ENCODE data around the gene LRRC7.
"Not testable (repeated sequence)": the region's sequence is repeated elsewhere in the genome, so short reads cannot be mapped to it uniquely, and the experiment has no call there.

Gene LRRC7

DNA sequence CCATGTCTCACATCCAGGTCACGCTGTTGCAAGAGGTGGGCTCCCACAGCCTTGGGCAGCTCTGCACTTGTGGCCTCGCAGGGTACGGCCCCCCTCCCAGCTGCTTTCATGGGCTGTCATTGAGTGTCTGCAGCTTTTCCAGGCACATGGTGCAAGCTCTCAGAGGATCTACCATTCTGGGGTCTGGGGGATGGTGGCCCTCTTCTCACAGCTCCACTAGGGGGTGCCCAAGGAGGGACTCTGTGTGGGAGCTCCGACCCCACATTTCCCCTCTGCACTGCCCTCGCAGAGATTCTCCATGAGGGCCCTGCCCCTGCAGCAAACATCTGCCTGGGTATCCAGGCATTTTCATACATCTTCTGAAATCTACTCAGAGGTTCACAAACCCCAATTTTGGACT lies 219.4 kb downstream of the LRRC7 start:
- no peak for DNase-seq

DNA sequence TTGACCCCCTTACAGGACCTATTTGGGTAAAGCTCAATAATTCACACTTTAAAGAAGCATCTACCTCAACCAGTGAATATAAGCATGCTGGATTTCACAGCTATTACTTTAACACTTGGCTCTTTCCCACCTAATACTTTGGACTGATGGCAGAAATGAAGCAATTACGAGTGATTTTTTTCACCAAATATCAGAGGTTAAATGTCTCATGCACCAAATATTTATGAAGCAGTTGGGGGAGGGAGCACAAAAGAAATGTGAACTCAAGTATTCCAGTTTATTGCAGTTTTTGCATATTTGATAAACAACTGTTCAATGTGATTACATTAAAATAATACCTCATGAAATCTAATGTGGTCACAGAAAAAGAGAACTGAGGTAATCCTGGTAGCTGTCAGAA lies 223.6 kb downstream of the LRRC7 start:
- DNase-seq = no peak

DNA sequence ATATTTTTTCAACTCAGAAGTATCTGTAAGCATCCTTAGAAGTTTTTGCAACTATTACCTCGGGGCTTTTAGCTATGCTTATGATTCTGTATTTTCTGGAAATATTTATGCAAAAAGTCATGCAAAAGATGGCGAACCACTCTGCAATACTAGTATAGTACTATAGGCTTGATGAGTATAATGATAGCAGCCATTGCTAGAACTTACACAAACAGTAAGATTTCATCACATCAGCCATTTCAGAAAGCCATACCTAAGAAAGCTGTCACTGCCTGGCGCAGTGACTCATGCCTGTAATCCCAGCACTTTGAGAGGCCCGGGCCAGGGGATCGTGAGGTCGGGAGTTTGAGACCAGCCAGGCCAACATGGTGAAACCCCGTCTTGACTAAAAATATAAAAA lies 227.1 kb downstream of the LRRC7 start:
- no peak for DNase-seq

GRCh38 chr1:69814926-69815325 lies 247.2 kb downstream of the LRRC7 start:
- no peak for DNase-seq

- no peak for DNase-seq
These were observed 257.2 kb downstream of the LRRC7 start for GRCh38 chr1:69824932-69825331.

DNA sequence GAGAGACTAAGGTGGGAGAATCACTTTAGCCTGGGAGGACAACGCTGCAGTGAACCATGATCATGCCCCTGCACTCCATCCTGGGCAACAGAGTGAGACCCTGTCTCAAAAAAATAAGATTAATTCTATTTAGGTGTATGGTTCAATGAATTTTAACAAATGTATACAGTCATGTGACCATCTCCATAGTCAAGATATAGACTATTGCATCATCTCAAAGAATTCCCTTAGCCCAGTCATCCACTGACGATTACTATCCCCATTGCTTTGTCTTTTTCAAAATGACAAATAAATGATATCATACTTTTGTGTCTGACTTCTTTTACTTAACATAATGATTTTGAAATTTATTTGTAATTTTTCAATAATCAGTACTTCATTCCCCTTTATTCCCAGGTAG lies 260.0 kb downstream of the LRRC7 start:
- DNase-seq = no peak

DNA sequence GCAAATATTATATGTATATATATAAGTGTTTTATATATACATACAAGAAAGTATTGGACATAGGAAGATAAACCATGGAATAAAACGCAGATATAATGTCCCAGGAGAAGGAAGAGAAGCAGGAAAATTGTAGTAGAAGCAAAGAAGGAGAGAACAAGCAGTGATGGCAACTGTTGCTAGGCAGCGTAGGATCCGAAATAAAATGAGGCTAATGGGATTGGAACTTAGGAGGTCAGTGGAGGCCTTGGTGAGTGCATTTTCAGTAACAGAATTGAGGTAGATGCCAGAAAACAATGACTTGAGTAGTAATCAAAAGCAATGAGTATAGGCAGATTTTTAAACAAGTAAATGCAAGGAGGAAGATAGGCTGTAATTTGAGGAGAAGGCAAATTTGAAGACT lies 265.8 kb downstream of the LRRC7 start:
- no peak for DNase-seq

DNA sequence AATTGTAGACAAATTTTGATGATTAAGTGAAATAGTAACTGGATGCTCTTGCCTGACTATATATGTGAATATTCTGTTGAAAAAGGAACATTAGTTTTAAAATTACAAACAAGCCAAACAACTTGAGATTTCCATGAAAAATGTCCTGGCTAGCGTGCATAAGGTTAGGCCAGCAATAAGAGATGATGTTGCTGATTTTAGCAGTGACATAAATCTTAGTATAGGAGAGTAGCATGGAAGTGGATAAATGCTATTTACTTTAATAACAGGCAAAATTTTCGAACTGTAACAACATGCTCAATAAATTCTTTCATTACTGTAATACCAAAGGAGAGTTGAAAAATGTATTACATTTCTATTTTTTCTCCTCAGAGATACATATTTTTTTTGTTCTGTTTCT lies 266.6 kb downstream of the LRRC7 start:
- no peak for DNase-seq

- DNase-seq = no peak
These were observed 268.2 kb downstream of the LRRC7 start for GRCh38 chr1:69835955-69836354.

DNA sequence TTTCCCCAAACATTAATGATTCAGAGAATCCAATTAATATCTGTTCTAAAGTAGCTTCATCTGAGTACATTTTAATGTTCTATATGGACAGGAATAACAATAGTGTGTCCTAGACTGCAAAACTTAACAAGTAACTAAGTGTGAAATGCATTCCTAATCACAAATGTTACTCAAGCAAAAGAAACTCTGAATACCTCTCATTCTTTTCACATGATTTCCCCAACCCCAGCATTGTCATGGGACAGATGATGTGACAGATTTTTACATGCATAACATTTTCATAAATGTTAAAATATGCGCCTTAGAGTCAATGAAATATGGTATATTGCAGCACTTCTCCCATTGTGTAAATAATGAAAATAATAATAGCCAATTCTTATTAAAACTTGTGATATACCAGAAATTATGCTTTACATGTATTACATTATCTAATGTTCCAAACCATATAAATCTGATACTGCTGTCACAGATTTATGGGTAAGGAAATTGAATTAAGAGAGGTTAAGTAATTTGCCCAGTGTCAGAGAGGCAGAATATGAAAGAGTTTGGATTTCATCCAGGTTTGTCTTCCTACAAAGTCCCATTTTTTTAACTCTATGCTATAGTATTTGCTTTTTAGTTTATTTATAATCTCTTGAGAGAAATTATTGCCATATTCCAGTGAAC lies 269.4 kb downstream of the LRRC7 start:
- DNase-seq = no peak

DNA sequence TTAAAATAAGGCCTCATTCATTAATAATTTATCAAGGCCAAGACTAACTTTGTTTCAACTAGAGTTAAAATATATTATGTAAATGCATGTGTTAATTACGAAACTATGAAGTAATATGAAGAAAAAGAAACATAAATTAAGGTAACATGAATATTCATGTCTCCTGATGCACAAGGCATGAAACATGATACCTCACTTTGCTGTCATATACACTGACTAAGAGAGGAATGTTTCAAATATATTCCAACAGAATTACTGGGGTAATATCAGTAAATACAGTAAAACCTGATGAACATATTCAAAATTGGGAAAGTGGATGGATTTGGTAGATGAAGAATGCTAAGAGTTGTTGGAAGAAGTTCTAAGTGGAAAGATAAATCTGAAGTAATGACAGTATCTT lies 274.6 kb downstream of the LRRC7 start:
- no peak for DNase-seq

GRCh38 chr1:69845655-69846054 lies 277.9 kb downstream of the LRRC7 start:
- no peak for DNase-seq

- no peak for DNase-seq
These were observed 278.5 kb downstream of the LRRC7 start for GRCh38 chr1:69846267-69846666.

DNA sequence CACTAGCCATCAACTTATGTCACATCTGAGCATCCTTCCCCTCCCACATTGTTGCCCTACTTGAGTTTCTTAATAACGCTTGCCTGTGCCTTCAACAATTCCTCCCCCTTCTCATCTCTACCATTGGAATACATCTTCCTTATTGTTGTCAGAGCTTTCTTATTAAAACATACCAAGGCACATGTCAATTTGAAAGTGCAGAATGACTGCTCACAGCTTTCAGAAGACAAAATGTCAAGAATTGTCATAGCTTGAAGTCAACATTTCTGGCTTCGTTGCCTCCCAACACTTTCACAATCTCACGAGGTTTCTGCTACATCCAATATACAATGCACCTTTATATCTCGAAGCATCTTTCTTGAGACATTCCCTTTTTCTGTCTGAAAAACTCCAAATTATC lies 279.9 kb downstream of the LRRC7 start:
- no peak for DNase-seq

DNA sequence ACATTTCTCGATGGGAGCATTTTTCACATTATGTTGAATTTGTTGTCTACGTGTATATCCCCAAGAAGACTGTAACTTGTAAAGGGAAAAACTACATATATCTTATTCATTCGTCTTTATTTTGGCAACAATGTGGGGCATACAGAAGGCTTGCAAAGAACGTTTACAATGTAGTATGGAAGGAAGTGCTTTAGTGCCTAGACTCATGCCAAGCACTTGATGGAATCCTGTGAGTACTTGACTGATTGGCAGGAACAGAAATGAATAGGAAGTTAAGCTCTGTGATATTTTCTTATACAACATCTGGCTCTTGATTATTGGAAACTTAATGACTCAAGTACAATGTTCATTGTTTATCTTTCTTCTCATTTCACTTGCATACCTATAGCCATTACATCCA lies 284.4 kb downstream of the LRRC7 start:
- no peak for DNase-seq

GRCh38 chr1:69852706-69853105 lies 285.0 kb downstream of the LRRC7 start:
- no peak for DNase-seq

DNA sequence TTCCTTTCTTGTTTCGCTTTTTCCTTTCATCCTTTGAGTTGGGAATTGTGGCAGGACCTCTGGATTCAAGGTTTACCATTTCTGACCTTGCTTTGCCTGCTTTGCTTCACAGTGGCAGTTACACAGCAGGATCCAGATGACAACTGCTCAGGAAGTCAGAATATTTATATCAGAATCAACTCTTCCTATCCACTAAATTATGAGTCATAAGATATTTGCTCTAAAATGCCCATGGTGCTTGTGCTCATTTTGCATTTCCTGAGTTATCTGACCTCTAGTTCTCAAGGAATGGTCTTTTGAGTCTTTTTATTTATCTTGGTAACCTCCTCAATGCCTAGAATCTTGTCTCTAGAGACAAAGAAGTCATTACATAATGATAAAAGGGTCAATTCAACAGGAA lies 290.8 kb downstream of the LRRC7 start:
- DNase-seq = no peak

GRCh38 chr1:69861641-69862040 lies 293.9 kb downstream of the LRRC7 start:
- DNase-seq = no peak

- no peak for DNase-seq
These were observed 295.2 kb downstream of the LRRC7 start for GRCh38 chr1:69862906-69863305.

DNA sequence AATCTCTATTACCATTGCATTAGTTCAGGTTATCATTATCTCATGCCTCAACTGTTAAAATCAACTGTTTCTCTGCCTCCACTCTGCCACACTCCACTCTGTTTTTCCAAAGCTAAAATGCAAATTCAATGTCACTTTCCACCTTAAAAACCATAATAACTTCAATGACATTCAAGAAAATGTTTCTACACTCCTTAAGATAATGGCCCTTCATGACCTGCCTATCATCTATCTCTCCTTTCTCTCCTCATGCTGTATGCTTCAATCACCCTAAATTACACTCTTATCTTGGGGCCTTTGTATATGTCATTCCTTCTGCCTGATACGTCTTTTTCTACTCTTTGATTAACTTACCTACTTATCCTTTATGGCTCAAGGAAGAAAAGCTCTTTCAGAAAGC lies 296.0 kb downstream of the LRRC7 start:
- no peak for DNase-seq

- DNase-seq = no peak
These were observed 303.7 kb downstream of the LRRC7 start for GRCh38 chr1:69871412-69871811.

DNA sequence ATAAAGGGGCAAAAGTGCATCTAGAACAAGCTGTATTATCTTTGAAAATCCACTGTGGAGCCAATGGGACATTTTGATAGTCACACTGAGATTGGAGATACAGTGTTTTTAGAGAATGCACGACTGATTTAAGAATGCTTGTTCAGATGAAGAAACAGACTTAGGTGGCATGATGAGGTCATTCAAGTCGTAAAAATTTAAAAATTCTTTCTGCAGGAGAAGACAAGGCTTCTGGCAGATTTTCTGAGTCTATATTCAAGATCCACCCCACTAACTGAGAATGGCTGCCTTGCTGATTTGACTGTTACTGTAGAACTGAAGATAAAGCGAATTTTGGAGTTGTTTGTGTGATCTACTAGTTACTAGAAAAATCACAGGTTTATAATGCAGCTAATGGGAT lies 310.6 kb downstream of the LRRC7 start:
- no peak for DNase-seq

- not testable (repeated sequence) for DNase-seq
These were observed 320.3 kb downstream of the LRRC7 start for GRCh38 chr1:69888016-69888415.

DNA sequence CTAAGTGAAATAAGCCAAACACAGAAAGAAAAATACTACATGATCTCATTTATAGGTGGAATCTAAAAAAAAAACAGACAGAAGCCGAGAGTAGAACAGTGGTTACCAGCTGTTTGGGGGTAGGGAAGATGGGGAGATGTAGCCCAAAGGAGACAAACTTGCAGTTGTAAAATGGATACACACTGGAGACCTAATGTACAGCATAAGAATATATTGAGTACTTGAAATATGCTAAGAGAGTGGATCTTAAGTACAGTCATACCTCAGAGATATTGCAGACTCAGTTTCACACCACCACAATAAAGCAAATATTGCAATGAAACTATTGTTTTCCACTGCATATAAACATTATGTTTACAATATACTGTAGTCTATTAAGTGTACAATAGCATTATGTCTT lies 320.9 kb downstream of the LRRC7 start:
- no peak for DNase-seq

GRCh38 chr1:69898403-69898947 lies 330.8 kb downstream of the LRRC7 start:
- no peak for DNase-seq
